Measurements from ENCODE around the gene PRKCQ.

- TF ChIP-seq GATA2 (IDR thresholded peaks at IDR 0.05; ENCODE audit: low read depth, low read length): no peak
- TF ChIP-seq GATA3 (IDR thresholded peaks at IDR 0.05; ENCODE audit: low read depth, low read length): no peak
Measured at GRCh38 chr10:6470894-6471618, 109.0 kb downstream of the PRKCQ start.

Measured in SH-SY5Y (cell line).